Adrenal gland (tissue), 5 donors: ENCODE results near the gene RASGRF2.

Experiments used
- POLR2A ChIP-seq, 2 donors: fragments of 450-650 bp; IDR thresholded peaks; one replicate each; pipeline ENCODE4 v1.6.1; 2017; ENCODE audit warnings: antibody characterized with exemption in 2 of 2, mild to moderate bottlenecking in 2 of 2, moderate library complexity in 1 of 2
- TF ChIP-seq, protein P1 (sequence below), 6 experiments: fragments of 450-650 bp in 4 of 6; fragments of 200-600 bp in 2 of 6; sonication (generic) in 1 of 6; IDR thresholded peaks; 1 replicate in 5 of 6; 2 replicates in 1 of 6; pipeline versions ENCODE4 v1.5.1 to v1.8.0; 2016 to 2021; ENCODE audit warnings: antibody characterized with exemption in 6 of 6, mild to moderate bottlenecking in 2 of 6, moderate library complexity in 1 of 6
- donor health status: DM: no; HTN: no; CAD: no.

DNA sequence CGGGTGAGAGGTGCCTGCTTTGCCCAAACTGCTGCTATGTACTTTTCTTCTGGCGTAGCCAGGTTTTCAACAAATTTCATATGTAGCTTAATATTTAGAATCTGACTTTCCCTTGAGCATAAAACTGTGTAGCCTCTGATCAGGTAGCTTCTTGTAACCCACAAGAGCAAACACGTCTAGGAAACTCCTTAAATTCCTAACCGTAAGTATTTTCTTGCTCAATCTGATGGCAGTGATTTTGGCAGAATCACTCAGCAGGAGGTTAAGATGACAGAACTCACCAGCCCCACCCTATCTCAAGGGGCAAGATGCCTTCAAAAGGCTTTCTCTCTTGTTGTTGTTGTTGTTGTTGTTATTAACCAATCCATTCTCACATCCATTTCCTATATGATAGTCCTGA is 293.7 kb downstream of the RASGRF2 start:
- TF ChIP-seq, protein P1, sequence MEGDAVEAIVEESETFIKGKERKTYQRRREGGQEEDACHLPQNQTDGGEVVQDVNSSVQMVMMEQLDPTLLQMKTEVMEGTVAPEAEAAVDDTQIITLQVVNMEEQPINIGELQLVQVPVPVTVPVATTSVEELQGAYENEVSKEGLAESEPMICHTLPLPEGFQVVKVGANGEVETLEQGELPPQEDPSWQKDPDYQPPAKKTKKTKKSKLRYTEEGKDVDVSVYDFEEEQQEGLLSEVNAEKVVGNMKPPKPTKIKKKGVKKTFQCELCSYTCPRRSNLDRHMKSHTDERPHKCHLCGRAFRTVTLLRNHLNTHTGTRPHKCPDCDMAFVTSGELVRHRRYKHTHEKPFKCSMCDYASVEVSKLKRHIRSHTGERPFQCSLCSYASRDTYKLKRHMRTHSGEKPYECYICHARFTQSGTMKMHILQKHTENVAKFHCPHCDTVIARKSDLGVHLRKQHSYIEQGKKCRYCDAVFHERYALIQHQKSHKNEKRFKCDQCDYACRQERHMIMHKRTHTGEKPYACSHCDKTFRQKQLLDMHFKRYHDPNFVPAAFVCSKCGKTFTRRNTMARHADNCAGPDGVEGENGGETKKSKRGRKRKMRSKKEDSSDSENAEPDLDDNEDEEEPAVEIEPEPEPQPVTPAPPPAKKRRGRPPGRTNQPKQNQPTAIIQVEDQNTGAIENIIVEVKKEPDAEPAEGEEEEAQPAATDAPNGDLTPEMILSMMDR (IDR thresholded peaks at IDR 0.05), result no peak
- TF ChIP-seq POLR2A (IDR thresholded peaks at IDR 0.05), result no peak
